Stimulated activated CD8-positive, alpha-beta memory T cell treated with anti-CD3 and anti-CD28 coated beads, Interleukin-2, amount 100 ng/mL, for 1 hour (primary cell): ENCODE results near the gene CAPS.

Experiments used
- DNase-seq, 2 donors: peaks; one replicate each; pipeline ENCODE4 v3.0.0-alpha.2; 2020; ENCODE audit warnings: low read depth in 2 of 2

The CAPS gene

GRCh38 chr19:5933391-5934068, 19.5 kb downstream of the CAPS start:
- no peak for DNase-seq

- DNase-seq = no peak
Observed at GRCh38 chr19:5934069-5934401, 20.0 kb downstream of the CAPS start.

- DNase-seq = no peak
Observed at GRCh38 chr19:5934774-5935472, 20.9 kb downstream of the CAPS start.

GRCh38 chr19:5935473-5936291, 21.6 kb downstream of the CAPS start:
- no peak for DNase-seq

- no peak for DNase-seq
Observed at GRCh38 chr19:5936292-5936592, 22.2 kb downstream of the CAPS start.

GRCh38 chr19:5937550-5937949, 23.5 kb downstream of the CAPS start:
- no peak for DNase-seq

- no peak for DNase-seq
Observed at GRCh38 chr19:5940260-5941208, 26.5 kb downstream of the CAPS start.

- no peak for DNase-seq
Observed at GRCh38 chr19:5941673-5942072, 27.6 kb downstream of the CAPS start.

- DNase-seq = no peak
Observed at GRCh38 chr19:5943045-5943444, 29.0 kb downstream of the CAPS start.

GRCh38 chr19:5943623-5944022, 29.6 kb downstream of the CAPS start:
- no peak for DNase-seq

GRCh38 chr19:5947435-5947834, 33.4 kb downstream of the CAPS start:
- DNase-seq = no peak

- no peak for DNase-seq
Observed at GRCh38 chr19:5948752-5949564, 34.9 kb downstream of the CAPS start.

- DNase-seq = no peak
Observed at GRCh38 chr19:5949792-5950305, 35.8 kb downstream of the CAPS start.

GRCh38 chr19:5950741-5951140, 36.7 kb downstream of the CAPS start:
- DNase-seq = no peak

- DNase-seq = no peak
Observed at GRCh38 chr19:5951338-5951861, 37.3 kb downstream of the CAPS start.

- DNase-seq = no peak
Observed at GRCh38 chr19:5952193-5953029, 38.4 kb downstream of the CAPS start.

- DNase-seq = no peak
Observed at GRCh38 chr19:5953030-5953589, 39.1 kb downstream of the CAPS start.

- DNase-seq = no peak
Observed at GRCh38 chr19:5953680-5954213, 39.7 kb downstream of the CAPS start.

- no peak for DNase-seq
Observed at GRCh38 chr19:5954293-5954692, 40.2 kb downstream of the CAPS start.
